ENCODE measurements around the gene FIGN.

The FIGN gene

GRCh38 chr2:163659224-163659623 is 76.6 kb downstream of the FIGN start:
- no peak for DNase-seq

GRCh38 chr2:163658556-163658955 is 77.3 kb downstream of the FIGN start:
- no peak for DNase-seq

- DNase-seq: no peak
Measured at GRCh38 chr2:163657281-163657656, 78.5 kb downstream of the FIGN start.

DNA sequence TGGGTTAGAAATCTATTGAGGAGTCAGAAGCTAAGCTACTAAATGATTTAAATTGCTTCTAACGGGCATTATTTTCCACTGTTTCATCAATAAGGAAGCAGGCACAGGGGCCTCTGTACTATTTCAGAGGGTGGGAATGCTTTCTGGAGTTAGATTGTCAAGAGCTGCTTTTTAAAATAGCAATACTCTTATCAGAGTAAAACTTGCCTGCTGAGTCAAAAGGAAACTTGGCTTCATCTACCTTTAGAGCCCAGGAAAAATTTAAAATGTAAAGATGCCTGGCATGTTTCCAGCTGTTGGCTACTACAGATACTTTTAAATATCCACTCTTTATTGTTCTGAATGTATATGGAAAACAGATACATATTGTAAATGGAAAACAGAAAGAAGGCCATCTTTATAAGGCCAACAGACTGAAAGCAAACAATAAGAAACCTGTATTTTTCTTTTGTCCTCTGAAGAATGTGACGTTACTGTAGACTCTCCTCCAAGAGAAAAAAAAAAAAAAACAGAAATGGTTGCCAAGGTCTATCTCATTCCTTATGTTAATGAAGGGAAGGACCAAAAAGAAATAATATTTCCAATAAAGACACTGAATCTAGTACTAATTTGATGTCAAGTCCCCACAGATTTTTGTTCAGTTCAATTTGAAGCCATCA is 79.1 kb downstream of the FIGN start:
- DNase-seq: no peak

DNA sequence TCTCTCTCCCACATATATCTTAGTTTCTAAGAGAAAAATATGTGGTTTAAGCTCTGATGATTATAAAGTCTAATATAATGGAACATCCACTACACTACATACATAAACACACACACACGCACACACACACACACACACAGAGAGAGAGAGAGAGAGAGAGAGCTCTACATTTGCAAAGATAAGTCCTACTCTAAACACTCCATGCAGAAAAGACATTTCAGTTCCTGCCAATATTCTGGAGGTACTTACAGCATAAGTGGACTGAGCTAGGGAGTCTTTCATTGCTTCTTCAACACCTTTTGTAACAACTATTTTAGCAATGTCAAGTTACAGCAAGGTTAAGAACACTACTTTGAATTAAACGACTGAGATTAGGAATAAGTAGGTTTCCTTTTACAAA is 80.1 kb downstream of the FIGN start:
- DNase-seq: no peak

DNA sequence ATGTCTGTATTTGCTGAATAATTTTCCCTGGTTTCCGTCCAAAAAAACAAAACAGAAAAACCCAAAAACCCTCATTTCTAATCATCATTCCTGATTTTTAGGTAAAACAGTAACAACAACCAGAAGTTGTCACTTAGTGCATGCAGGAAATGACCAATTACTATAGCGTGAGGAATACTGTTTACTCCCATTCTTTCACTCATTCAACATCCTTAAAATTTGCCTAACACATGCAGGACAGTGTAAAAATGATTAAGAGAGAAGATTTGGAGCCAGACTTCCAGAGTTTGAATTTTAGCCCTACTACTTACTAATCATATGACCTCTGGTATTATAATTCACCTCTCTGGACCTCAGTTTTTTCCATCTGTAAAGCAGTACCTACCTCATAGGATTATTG is 83.1 kb downstream of the FIGN start:
- no peak for DNase-seq

DNA sequence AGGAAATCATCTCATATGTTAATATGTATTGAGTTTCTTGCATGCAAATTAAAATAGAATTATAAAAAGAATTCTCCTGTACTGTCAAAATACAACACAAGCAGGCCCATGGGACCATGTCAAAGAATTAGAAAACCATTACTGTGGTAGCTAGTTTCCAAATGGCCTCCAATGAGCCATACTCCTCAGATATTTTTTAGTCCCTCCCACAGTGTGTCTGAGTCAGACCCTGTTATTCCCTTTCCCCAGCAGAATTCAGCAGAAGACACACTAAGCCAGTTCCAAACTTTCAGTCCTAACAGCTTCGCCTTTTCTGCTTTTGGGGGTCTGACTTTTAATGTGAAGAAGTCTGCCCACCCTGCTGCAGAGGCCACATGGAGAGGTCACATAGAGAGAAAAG is 86.7 kb downstream of the FIGN start:
- DNase-seq: no peak

DNA sequence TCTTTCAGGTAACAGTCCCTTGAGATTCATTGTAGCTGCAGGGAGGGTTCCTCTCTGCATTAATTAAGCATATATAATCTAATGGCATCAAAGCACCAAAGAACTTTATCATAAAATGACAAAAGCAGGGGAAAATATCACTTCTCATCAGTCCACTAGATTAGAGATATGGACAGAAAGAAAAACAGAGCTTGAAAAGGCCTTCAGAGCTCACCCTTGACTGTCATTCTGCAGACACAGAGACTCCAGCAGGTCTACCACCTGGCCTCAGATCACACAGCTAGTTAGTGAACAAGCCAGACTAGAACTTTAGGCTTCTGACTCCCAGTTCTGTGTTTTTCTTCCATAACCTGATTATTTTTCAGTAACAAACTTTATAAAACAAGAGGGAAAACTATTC is 88.5 kb downstream of the FIGN start:
- DNase-seq: no peak

- DNase-seq: no peak
Measured at GRCh38 chr2:163646687-163647086, 89.1 kb downstream of the FIGN start.

GRCh38 chr2:163644238-163644637 is 91.6 kb downstream of the FIGN start:
- no peak for DNase-seq

DNA sequence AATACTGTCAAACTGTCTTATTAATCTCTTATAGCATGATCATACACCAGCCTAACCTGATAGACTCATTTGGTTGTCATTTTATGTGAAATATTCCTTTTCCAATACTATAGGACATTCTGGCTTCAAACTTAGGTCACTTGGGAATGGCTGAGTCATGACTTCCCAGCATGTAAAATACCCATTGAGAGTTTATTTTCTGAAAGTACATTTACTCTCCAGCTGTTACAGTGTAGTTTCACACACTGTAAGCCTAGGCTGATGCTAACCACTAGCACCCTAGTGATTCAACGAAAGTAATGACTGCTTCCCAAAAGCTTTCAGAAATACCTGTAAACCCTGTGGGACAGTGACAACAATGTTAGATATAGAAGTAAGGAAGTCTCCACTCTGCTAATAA is 93.8 kb downstream of the FIGN start:
- no peak for DNase-seq

DNA sequence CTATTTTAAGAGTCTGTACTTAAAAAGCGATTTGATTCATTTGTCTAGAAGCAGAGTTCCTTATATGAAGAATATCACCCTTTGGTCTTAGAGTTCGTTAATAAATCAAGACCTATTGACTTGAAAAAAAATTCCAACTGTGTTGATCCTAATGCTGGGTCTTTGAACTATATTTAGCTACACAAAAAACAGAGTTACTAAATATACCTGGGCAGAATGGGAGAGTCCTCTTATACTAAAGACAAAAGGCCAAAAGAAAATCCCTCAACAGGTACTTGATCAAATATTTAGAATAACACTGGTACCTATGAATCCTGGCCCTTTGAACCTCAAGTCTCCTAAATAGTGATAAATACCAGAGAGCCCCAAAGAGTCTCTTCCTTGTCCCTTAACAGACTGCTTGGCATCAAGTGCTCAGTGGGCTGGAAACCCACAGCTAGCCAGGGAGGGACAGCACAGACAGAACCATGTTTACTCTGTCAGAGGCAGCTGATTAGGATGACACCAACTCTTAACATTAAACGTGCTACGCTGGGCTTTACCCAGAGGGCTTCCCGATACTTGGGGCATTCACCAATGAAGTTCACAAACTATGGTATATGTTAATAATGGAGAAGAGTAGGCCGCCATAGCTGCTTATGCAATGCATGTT is 95.1 kb downstream of the FIGN start:
- DNase-seq: no peak

GRCh38 chr2:163637871-163638270 is 97.9 kb downstream of the FIGN start:
- no peak for DNase-seq

DNA sequence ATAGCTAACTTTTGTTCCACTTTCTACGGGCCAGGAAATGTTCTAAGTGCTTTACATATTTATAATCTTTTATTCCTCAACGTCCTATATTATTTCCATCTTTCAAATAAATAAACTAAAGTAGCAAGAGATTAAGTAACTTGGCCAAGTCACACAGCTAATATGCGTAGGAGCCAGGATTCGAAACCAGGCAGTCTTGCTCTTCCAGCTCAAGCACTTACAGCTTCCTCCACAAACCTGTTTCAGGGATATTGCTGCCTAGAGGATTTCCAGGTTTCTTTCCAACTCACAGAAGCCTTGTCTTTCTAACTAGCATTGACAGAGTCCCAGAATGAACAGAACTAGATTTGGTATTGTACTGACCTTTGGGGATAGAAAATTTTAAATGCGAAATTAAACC is 102.5 kb downstream of the FIGN start:
- no peak for DNase-seq

DNA sequence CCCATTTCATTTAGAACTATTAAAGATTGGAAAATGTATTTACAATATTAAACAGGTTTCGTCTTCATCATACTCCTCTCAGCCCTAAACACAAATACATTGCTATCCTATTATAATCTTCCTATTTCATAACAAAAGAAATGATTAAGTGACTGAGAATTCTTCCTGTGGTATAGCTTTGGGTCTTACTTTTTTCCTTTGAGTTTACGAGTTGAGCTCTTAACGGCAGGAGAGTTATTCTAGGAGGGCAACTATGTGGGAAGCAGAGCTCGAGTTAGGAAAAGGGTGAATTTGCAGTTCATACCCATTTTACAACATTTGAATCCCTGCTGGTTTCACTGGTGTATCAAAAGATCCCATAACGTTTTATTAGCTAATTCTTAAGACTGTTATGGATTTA is 105.0 kb downstream of the FIGN start:
- DNase-seq: no peak

DNA sequence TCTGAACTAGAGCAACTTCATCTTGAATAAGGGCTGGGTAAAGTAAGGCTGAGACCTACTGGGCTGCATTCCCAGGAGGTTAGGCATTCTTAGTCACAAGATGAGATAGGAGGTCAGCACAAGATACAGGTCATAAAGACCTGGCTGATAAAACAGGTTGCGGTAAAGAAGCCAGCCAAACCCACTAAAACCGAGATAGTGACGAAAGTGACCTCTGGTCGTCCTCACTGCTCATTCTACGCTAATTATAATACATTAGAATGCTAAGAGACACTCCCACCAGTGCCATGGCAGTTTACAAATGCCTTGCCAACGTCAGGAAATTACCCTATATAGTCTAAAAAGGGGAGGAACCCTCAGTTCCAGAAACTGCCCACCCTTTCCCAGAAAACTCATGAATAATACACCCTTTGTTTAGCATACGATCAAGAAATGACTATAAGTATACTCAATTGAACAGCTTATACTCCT is 109.1 kb downstream of the FIGN start:
- no peak for DNase-seq

- no peak for DNase-seq
Measured at GRCh38 chr2:163626208-163626607, 109.6 kb downstream of the FIGN start.

DNA sequence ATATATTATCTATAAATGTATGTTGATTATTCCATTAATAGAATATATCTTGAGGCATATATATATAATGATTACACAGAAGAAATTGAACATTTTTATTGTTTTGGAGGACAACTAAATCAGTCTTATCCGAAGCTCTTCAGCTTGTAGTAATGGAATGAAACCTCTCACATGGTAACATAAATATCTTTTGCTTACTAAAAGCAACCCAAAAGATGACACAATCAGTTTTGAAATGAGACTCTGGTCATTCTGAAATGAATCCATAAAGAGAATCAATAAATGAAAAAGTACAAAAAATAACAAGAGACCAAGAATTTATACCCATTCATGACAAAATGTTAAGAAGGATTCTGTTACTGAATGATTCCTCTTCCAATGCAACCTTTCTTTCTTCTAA is 110.2 kb downstream of the FIGN start:
- no peak for DNase-seq

GRCh38 chr2:163621445-163622004 is 114.3 kb downstream of the FIGN start:
- no peak for DNase-seq

- DNase-seq: no peak
Measured at GRCh38 chr2:163617517-163617916, 118.3 kb downstream of the FIGN start.

GRCh38 chr2:163613266-163613731 is 122.5 kb downstream of the FIGN start:
- no peak for DNase-seq

DNA sequence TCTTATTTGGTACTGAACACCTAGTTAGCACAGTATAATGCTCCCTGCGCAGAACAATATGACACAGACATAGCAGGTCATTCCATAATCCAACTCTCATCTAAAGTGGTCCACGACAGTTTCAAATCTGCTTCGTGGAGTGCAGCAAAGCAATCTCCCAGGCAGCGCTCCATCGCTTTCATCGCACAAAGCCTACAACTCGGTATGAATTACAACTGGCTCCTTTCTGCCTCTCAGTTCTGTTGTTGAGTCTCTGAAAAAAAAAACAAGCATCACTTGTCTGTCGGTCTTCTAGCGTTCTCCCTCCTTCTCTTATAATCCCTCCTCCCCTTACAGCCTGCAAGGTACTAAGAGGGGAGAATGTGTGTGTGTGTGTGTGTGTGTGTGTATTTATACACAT is 123.5 kb downstream of the FIGN start:
- DNase-seq: no peak

DNA sequence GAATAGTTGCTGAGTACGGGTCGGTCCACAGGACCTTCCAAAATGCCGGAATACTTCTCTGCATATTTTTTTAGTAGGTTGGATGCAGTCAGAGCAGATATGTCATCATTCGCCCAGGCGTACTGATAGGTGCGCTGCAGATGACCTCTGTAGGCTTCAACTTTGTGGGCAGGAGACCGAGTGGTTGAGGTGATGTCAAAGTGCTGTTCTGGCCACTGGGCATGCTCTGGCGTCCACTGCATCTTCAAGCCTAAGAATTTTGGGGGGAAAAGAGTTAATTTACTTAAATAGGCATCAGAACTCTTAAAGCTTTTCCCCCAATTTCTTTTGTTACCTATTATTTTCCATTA is 124.3 kb downstream of the FIGN start:
- no peak for DNase-seq

DNA sequence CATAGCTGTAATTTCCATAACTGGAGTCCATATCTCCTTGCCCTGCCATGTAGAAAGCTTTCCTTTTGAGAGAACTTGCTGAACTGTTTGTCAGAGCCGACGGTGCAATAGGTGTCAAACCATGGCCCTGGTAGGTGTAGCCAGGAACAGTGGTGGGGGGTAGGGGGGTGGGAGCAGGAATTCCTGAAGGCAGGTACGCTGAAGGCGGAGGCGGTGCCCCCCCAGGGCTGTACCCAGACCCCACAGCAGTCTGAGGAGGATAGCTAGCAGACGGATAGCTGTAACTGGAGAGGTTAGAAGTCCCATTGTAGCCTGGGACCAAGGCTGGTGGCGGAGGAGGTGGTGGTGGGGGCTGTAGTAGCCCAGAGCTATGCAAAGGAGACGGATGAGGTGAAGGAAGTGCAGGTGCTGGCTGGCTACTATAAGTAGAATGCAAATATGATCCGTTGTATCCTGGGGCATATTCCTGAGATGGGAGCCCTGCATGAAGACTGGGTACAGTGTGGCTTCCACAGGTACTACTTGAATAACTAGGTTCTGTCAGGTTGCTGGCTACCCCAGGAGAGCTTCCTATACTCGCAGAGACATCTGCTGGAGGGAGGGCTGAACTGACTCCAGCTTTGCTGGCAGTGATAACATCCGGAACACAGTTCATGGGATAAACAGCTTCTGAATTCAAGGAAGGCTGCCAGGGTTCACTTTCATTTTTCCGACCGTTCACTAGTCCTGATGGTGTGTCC is 124.8 kb downstream of the FIGN start:
- DNase-seq: no peak
